G401 (cell line): ENCODE data around the gene RIMS3. TPM values are rescaled to one million over a fixed set of nuclear protein-coding genes. Genes with fewer than 3 reads are reported as not detected.
A peak's percentile ranks its signal among the peaks of the same experiment; 100 is the strongest.
"Not testable (repeated sequence)": the region's sequence is repeated elsewhere in the genome, so short reads cannot be mapped to it uniquely, and the experiment has no call there.

ENCODE experiments used
- DNase-seq: peaks from one replicate; pipeline ENCODE4 v3.0.0-alpha.2; 2015; ENCODE audit warnings: low spot score
- in situ Hi-C: cut with HindIII; loops from 2 replicates; pipeline ENCODE4 v1.10.0; 2016; ENCODE audit warnings: low sequenced_read_pairs, mixed read lengths
- total RNA-seq: library from RNA; depleted of rRNA; stranded (reverse); fragments of >200 nt; shearing (Covaris generic); gene quantifications from 2 replicates; pipeline ENCODE4 v1.2.3, GENCODE V29; 2014

RIMS3 gene
- total RNA-seq, 1 experiment from 2014 or later, result 8.2 TPM

GRCh38 chr1:40620150-40620549 lies 45.3 kb downstream of the RIMS3 start:
- in situ Hi-C loops, result no loop called here
- no peak for DNase-seq

GRCh38 chr1:40618108-40618507 lies 47.4 kb downstream of the RIMS3 start:
- no peak for DNase-seq
- in situ Hi-C loops, result no loop called here

- in situ Hi-C loops, result no loop called here
Measured at GRCh38 chr1:40612345-40612831, 53.1 kb downstream of the RIMS3 start.

GRCh38 chr1:40610156-40610555 lies 55.3 kb downstream of the RIMS3 start:
- no peak for DNase-seq
- in situ Hi-C loops, result no loop called here

More at GRCh38 chr1:40612345-40612831, 53.1 kb downstream of the RIMS3 start:
- peak; percentile 89 for DNase-seq

- in situ Hi-C loops, result loop anchor here (10.0 kb wide), 1 partner anchor 157 kb away; no protein-coding TSS in a partner anchor
Measured at GRCh38 chr1:40607921-40608320, 57.6 kb downstream of the RIMS3 start.

GRCh38 chr1:40606978-40607377 lies 58.5 kb downstream of the RIMS3 start:
- DNase-seq, result no peak
- in situ Hi-C loops, result loop anchor here (10.0 kb wide), 1 partner anchor 158 kb away; no protein-coding TSS in a partner anchor

More at GRCh38 chr1:40607921-40608320, 57.6 kb downstream of the RIMS3 start:
- no peak for DNase-seq

GRCh38 chr1:40606194-40606593 lies 59.3 kb downstream of the RIMS3 start:
- in situ Hi-C loops, result loop anchor here (10.0 kb wide), 1 partner anchor 159 kb away; no protein-coding TSS in a partner anchor
- no peak for DNase-seq

GRCh38 chr1:40599926-40600325 lies 65.6 kb downstream of the RIMS3 start:
- DNase-seq, result no peak
- in situ Hi-C loops, result loop anchor here (10.0 kb wide), 1 partner anchor 165 kb away; no protein-coding TSS in a partner anchor

GRCh38 chr1:40595623-40596022 lies 69.9 kb downstream of the RIMS3 start:
- DNase-seq, result no peak
- in situ Hi-C loops, result no loop called here

GRCh38 chr1:40594187-40594531 lies 71.3 kb downstream of the RIMS3 start:
- in situ Hi-C loops, result no loop called here
- DNase-seq, result no peak

- DNase-seq, result no peak
- in situ Hi-C loops, result no loop called here
Measured at GRCh38 chr1:40593449-40594186, 71.9 kb downstream of the RIMS3 start.

- in situ Hi-C loops, result no loop called here
- peak; percentile 45 for DNase-seq
Measured at GRCh38 chr1:40592107-40592803, 73.2 kb downstream of the RIMS3 start.

GRCh38 chr1:40588586-40588985 lies 76.9 kb downstream of the RIMS3 start:
- in situ Hi-C loops, result no loop called here
- DNase-seq, result peak; percentile 40

GRCh38 chr1:40583980-40584379 lies 81.5 kb downstream of the RIMS3 start:
- DNase-seq, result no peak
- in situ Hi-C loops, result no loop called here

- no peak for DNase-seq
- in situ Hi-C loops, result no loop called here
Measured at GRCh38 chr1:40582116-40582515, 83.4 kb downstream of the RIMS3 start.

GRCh38 chr1:40575336-40575735 lies 90.1 kb downstream of the RIMS3 start:
- DNase-seq, result no peak
- in situ Hi-C loops, result no loop called here

GRCh38 chr1:40574805-40575204 lies 90.7 kb downstream of the RIMS3 start:
- DNase-seq, result not testable (repeated sequence)

More at GRCh38 chr1:40574805-40575204, 90.7 kb downstream of the RIMS3 start:
- in situ Hi-C loops, result not testable (repeated sequence)
